CD8-positive, alpha-beta memory T cell (primary cell): ENCODE measurements around the gene ANKRD44. TPM values are rescaled to one million over a fixed set of nuclear protein-coding genes. Genes with fewer than 3 reads are reported as not detected.
A peak's percentile ranks its signal among the peaks of the same experiment; 100 is the strongest.

Source experiments
- CTCF ChIA-PET: fragments of 350-600 bp; sonication (Branson Sonifier 250); formaldehyde crosslinking; loops from one replicate; lab custom pipeline; 2021; ENCODE audit warnings: antibody characterized with exemption; lab: Charles Lee
- POLR2A ChIA-PET: fragments of 350-600 bp; sonication (Branson Sonifier 250); formaldehyde crosslinking; loops from one replicate; lab custom pipeline; 2021; ENCODE audit warnings: antibody characterized with exemption; lab: Charles Lee
- DNase-seq, 5 donors: peaks; one replicate each; pipeline versions ENCODE4 v3.0.0 to v3.0.0-alpha.2; 2020 to 2022; ENCODE audit warnings: mixed read lengths in 1 of 5
- H3K27ac ChIP-seq: one replicate; pipeline ENCODE4 v1.7.0; 2013; ENCODE audit warnings: low read depth, mild to moderate bottlenecking, low read length, moderate library complexity
- H3K27me3 ChIP-seq: 2 replicates; pipeline ENCODE4 v1.7.0; 2013; ENCODE audit warnings: low read length, mild to moderate bottlenecking; ENCODE audit not compliant: insufficient read depth, poor library complexity, severe bottlenecking
- H3K36me3 ChIP-seq: 2 replicates; pipeline ENCODE4 v1.7.0; 2013; ENCODE audit warnings: mild to moderate bottlenecking, low read length, moderate library complexity; ENCODE audit not compliant: insufficient read depth
- H3K4me1 ChIP-seq: 2 replicates; pipeline ENCODE4 v1.7.0; 2013; ENCODE audit warnings: mild to moderate bottlenecking, low read length, moderate library complexity; ENCODE audit not compliant: insufficient read depth
- H3K4me3 ChIP-seq: 2 replicates; pipeline ENCODE4 v1.7.0; 2013; ENCODE audit warnings: mild to moderate bottlenecking, low read length
- H3K9me3 ChIP-seq: 2 replicates; pipeline ENCODE4 v1.7.0; 2013; ENCODE audit warnings: mild to moderate bottlenecking, low read length
- H3K27ac Mint-ChIP-seq, 8 donors: one replicate each; pipeline ENCODE4 v1.8.0; 2020 to 2021; ENCODE audit warnings: mixed read lengths in 8 of 8, mild to moderate bottlenecking in 6 of 8, inconsistent platforms in 3 of 8, moderate library complexity in 3 of 8
- H3K27me3 Mint-ChIP-seq, 2 donors: one replicate each; pipeline ENCODE4 v1.8.0; 2020 to 2021; ENCODE audit warnings: mixed read lengths in 2 of 2, mild to moderate bottlenecking in 1 of 2, moderate library complexity in 1 of 2
- H3K36me3 Mint-ChIP-seq, 3 donors: one replicate each; pipeline ENCODE4 v1.8.0; 2020 to 2021; ENCODE audit warnings: mixed read lengths in 3 of 3, inconsistent platforms in 1 of 3, mild to moderate bottlenecking in 1 of 3
- H3K4me1 Mint-ChIP-seq, 3 donors: one replicate each; pipeline ENCODE4 v1.8.0; 2020 to 2021; ENCODE audit warnings: mixed read lengths in 3 of 3, inconsistent platforms in 1 of 3, mild to moderate bottlenecking in 1 of 3
- H3K4me3 Mint-ChIP-seq, 7 donors: one replicate each; pipeline ENCODE4 v1.8.0; 2020 to 2021; ENCODE audit warnings: mixed read lengths in 7 of 7, mild to moderate bottlenecking in 6 of 7, moderate library complexity in 4 of 7, inconsistent platforms in 2 of 7
- H3K9me3 Mint-ChIP-seq, 5 donors: one replicate each; pipeline ENCODE4 v1.8.0; 2020 to 2022; ENCODE audit warnings: mixed read lengths in 5 of 5, mild to moderate bottlenecking in 3 of 5, moderate library complexity in 2 of 5, inconsistent platforms in 1 of 5
- polyA plus RNA-seq: library from polyadenylated mRNA; unstranded; fragments of 300-500 nt; fragmentation: Illumina TruSeq; gene quantifications from one replicate; pipeline ENCODE4 v1.2.3, GENCODE V29; 2021
- total RNA-seq, 2 experiments: library from RNA; stranded (reverse); gene quantifications; one replicate each; pipeline ENCODE4 v1.2.3, GENCODE V29; 2021

The ANKRD44 gene
- total and polyA plus RNA-seq, 3 experiments from 2014 or later: 90.1 to 150 (median 142) TPM

DNA sequence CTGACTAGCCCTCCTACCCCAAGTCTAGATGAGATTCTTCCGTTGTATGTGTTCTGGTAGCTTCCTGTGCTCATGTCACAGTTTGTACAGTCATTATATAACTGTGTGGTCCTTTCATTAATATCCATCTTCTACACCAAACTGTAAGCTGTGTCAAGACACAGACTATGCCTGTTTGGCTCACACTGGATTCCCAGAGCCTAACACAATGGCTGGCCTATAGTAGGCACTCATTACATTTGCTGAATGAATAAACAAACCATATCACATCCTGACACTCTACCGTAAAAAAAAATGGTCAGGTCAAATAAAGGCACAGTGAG, 72.6 kb downstream of the ANKRD44 start:
- peaks cover 0 to 9% (median 5%) of the 10 kb centered on the region in 3 donors for H3K36me3 Mint-ChIP-seq
- no peaks in the 10 kb centered on the region for H3K27me3 Mint-ChIP-seq
- no peaks in the 10 kb centered on the region for H3K27me3 ChIP-seq
- H3K4me1 ChIP-seq: peaks cover 95% of the 10 kb centered on the region
- CTCF ChIA-PET: interaction anchor here (0.6 to 2.8 kb wide), 11 partner anchors 10 to 73 kb away, joined by 3 to 13 read pairs (median 5); partner anchors contain the start of gene ANKRD44
- no peaks in the 10 kb centered on the region for H3K36me3 ChIP-seq
- peaks cover 83 to 98% (median 93%) of the 10 kb centered on the region in 3 donors for H3K4me1 Mint-ChIP-seq
- H3K27ac Mint-ChIP-seq: peak overlapping the region; percentile 74 to 99 (median 94)
- no peak overlapping the region for H3K27ac ChIP-seq
- H3K4me3 ChIP-seq: peak overlapping the region; percentile 11
- H3K4me3 Mint-ChIP-seq: peak overlapping the region; percentile 45 to 83 (median 77)
- no peaks in the 10 kb centered on the region for H3K9me3 Mint-ChIP-seq
- peak in 2 of 5 donors; percentile 30 to 34 for DNase-seq
- H3K9me3 ChIP-seq: no peaks in the 10 kb centered on the region
- POLR2A ChIA-PET: interaction anchor here (0.6 to 2.4 kb wide), 9 partner anchors 13 to 105 kb away, joined by 3 to 13 read pairs (median 4); partner anchors contain the start of gene ANKRD44

DNA sequence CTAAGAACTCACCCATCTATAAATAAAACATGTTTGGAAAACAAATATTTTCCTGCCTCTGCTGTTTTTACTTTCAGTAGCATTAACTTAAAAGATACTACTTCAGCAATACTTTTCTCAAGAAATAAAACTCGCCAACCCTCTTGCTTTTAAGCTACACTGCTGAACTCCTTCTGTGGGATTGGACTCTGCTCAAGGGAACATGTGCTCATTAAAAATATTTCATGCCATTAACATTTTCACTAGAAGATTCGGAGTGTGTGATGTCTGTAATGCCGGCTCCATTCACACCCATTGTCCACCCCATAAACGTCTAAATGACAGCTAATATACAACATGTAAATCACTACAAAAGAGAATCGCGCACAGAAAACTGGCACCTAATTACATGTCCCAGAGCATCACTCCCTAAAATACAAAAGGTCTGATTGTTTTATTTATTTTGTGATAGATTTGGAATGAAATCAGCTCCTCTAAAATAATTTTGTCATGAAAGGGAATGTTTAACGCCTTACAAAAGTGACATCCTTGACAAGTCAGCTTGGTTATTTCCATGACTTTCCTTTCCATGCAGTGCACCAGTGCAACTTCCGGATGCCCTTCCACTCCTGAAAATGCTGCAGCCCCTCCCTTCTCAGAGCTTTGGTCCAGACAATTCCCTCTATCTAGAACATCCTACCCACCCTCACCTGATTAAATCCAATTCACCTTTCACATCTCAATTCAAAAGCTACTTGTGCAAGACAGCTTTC, 73.1 kb downstream of the ANKRD44 start:
- peaks cover 0 to 7% (median 3%) of the 10 kb centered on the region in 3 donors for H3K36me3 Mint-ChIP-seq
- Histone ChIP-seq H3K9me3 (no peaks in the 10 kb centered on the region), H3K36me3 (no peaks in the 10 kb centered on the region), H3K4me3 (peak overlapping the region; percentile 11), H3K4me1 (peaks cover 95% of the 10 kb centered on the region), H3K27ac (no peak overlapping the region), H3K27me3 (no peaks in the 10 kb centered on the region)
- no peak for DNase-seq
- CTCF ChIA-PET: interaction anchor here (0.6 to 2.8 kb wide), 12 partner anchors 10 to 74 kb away, joined by 3 to 13 read pairs (median 4); partner anchors contain the start of gene ANKRD44
- H3K9me3 Mint-ChIP-seq: no peaks in the 10 kb centered on the region
- no peaks in the 10 kb centered on the region for H3K27me3 Mint-ChIP-seq
- H3K27ac Mint-ChIP-seq: peak overlapping the region; percentile 74 to 99 (median 94)
- H3K4me1 Mint-ChIP-seq: peaks cover 84 to 98% (median 93%) of the 10 kb centered on the region in 3 donors
- H3K4me3 Mint-ChIP-seq: peak overlapping the region; percentile 66 to 83 (median 77)
- POLR2A ChIA-PET: interaction anchor here (0.6 to 2.4 kb wide), 11 partner anchors 14 to 105 kb away, joined by 3 to 13 read pairs (median 4); partner anchors contain the start of gene ANKRD44

DNA sequence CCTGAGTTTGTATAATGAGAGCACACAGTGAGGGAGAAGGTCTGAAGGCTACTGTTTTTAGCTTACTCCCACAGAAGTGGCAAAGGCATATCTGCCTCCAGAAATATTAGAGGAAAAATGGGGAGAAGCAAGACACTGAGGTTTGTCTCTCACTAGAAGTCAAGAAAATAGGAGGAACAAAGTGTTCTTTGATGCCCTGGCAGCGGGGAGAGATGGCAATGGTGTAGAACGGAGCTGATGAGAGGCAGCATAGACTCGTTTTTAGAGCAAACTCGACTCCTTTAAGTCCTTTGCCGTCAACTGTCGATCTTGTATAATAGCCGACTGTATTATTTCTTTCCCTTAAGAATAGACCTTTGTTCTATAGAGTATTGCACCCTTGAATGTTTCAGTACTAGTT, 73.8 kb downstream of the ANKRD44 start:
- ChIA-PET CTCF (interaction anchor here (1.0 to 2.8 kb wide), 7 partner anchors 12 to 75 kb away, joined by 3 to 13 read pairs (median 6); partner anchors contain the start of gene ANKRD44), POLR2A (interaction anchor here (0.6 to 2.4 kb wide), 6 partner anchors 14 to 71 kb away, joined by 3 to 13 read pairs (median 4); no protein-coding TSS in a partner anchor)
- peaks cover 96% of the 10 kb centered on the region for H3K4me1 ChIP-seq
- no peaks in the 10 kb centered on the region for H3K9me3 ChIP-seq
- Mint-ChIP-seq H3K4me3 (peak overlapping the region; percentile 45 to 83 (median 77)), H3K27ac (peak overlapping the region; percentile 74 to 99 (median 94)), H3K27me3 (no peaks in the 10 kb centered on the region), H3K9me3 (no peaks in the 10 kb centered on the region), H3K36me3 (peaks cover 0 to 6% (median 2%) of the 10 kb centered on the region in 3 donors), H3K4me1 (peaks cover 87 to 99% (median 96%) of the 10 kb centered on the region in 3 donors)
- no peak overlapping the region for H3K27ac ChIP-seq
- peak overlapping the region; percentile 11 for H3K4me3 ChIP-seq
- no peaks in the 10 kb centered on the region for H3K36me3 ChIP-seq
- no peaks in the 10 kb centered on the region for H3K27me3 ChIP-seq
- DNase-seq: no peak

DNA sequence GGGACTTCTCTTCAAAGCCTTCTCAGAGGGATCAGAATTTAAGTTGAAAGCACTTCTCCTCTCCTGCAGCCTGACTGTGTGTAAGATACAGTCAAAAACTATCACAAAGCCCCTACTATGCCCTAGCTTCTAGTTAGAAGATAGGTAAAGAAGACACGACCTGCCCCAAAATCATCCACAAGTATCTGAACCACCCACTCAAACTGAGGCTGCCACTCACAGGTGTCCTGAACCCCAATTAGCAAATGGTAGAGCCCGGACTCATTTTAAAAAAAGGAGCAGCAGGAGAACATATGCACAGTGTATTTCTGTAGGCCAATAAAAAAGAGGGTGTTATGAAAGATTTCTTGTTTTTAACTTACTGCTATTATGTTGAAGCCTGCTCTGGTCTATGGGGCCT, 74.4 kb downstream of the ANKRD44 start:
- Histone ChIP-seq H3K4me1 (peaks cover 96% of the 10 kb centered on the region), H3K4me3 (no peak overlapping the region), H3K36me3 (no peaks in the 10 kb centered on the region), H3K27ac (no peak overlapping the region), H3K27me3 (no peaks in the 10 kb centered on the region), H3K9me3 (no peaks in the 10 kb centered on the region)
- peaks cover 90 to 99% (median 96%) of the 10 kb centered on the region in 3 donors for H3K4me1 Mint-ChIP-seq
- H3K27ac Mint-ChIP-seq: peak overlapping the region; percentile 74 to 99 (median 94)
- POLR2A ChIA-PET: interaction anchor here (1.2 to 2.4 kb wide), 2 partner anchors 17 to 38 kb away, joined by 13 to 16 read pairs; no protein-coding TSS in a partner anchor
- DNase-seq: no peak
- CTCF ChIA-PET: interaction anchor here (1.0 to 2.8 kb wide), 6 partner anchors 20 to 73 kb away, joined by 3 to 13 read pairs (median 6); partner anchors contain the start of gene ANKRD44
- H3K4me3 Mint-ChIP-seq: peak overlapping the region; percentile 10 to 83 (median 77)
- H3K36me3 Mint-ChIP-seq: peaks cover 0 to 6% (median 2%) of the 10 kb centered on the region in 3 donors
- H3K9me3 Mint-ChIP-seq: no peaks in the 10 kb centered on the region
- H3K27me3 Mint-ChIP-seq: no peaks in the 10 kb centered on the region

DNA sequence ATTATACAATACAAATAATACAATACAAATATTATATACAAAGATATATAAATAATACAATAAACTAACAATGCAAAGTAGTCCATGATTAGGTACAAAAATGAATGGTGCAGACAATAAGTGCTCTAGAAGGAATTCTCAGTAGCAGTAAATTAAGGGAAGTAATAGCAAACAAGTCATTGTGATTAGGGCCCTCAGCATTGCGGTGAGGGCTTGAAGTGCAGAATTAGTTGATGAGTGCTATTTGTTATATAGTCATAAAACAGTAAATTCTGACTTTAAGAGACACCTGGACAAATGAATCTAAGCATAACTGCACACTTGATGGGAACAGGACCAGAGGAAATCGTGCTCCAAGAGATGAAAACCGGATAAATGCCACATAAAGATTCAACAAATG, 74.9 kb downstream of the ANKRD44 start:
- no peak for DNase-seq
- H3K4me1 ChIP-seq: peaks cover 96% of the 10 kb centered on the region
- Mint-ChIP-seq H3K4me1 (peaks cover 90 to 99% (median 96%) of the 10 kb centered on the region in 3 donors), H3K4me3 (peak overlapping the region; percentile 10 to 83 (median 77)), H3K27ac (peak overlapping the region; percentile 74 to 99 (median 94)), H3K9me3 (no peaks in the 10 kb centered on the region), H3K36me3 (peaks cover 0 to 6% (median 2%) of the 10 kb centered on the region in 3 donors), H3K27me3 (no peaks in the 10 kb centered on the region)
- no peak overlapping the region for H3K27ac ChIP-seq
- no peaks in the 10 kb centered on the region for H3K27me3 ChIP-seq
- CTCF ChIA-PET: interaction anchor here (1.2 to 1.5 kb wide), 2 partner anchors 16 to 27 kb away, joined by 3 to 4 read pairs; no protein-coding TSS in a partner anchor
- H3K9me3 ChIP-seq: no peaks in the 10 kb centered on the region
- H3K36me3 ChIP-seq: no peaks in the 10 kb centered on the region
- no peak overlapping the region for H3K4me3 ChIP-seq
- POLR2A ChIA-PET: interaction anchor here (1.2 kb wide), 1 partner anchor 16 kb away, joined by 16 read pairs; no protein-coding TSS in a partner anchor

DNA sequence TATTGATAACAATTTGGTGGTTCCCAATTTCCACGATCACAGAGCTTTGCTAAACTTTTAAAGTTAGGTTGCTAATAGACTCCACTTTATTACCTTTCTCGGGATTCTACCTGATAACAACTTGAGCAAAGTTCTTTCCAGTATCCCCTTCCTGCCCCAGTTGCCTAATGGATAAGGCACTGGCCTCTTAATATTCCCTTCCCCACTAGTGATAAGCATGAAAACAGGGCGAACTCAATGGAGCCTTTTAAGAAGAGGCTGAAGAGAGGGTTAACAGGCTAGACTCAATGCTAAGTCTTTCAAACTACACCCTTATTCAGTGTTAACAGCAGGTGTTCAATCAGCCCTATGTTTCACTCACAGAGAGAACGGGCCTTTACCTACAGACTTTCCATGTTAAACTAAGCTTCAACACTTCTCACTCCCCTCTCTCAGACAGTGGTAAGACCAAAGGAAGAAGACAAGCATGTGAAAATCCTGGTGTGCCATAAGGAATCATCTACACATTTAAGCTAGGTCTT, 75.8 kb downstream of the ANKRD44 start:
- Mint-ChIP-seq H3K36me3 (peaks cover 0 to 9% (median 5%) of the 10 kb centered on the region in 3 donors), H3K4me3 (peak overlapping the region in 5 of 7 donors; percentile 24 to 71 (median 49))
- no peak for DNase-seq

DNA sequence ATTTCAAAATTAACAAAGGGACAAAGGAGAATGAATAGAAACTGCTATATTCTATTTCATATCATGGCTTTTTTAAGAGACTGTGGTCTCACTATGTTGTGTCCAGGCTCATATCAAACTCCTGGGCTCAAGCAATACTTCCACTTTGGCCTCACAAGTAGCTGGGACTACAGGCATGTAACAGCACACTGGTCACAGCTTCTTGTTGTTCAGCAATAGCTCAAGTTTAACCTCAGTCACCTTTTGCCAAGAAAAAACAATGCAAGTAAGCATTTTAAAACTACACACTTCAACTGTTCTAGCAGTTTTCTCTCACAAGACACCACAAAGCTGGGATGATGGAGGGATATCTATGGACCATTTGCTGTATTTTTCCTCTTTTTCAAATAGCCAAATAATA, 77.1 kb downstream of the ANKRD44 start:
- Histone ChIP-seq H3K36me3 (no peaks in the 10 kb centered on the region), H3K27ac (no peak overlapping the region), H3K4me3 (no peak overlapping the region), H3K27me3 (no peaks in the 10 kb centered on the region), H3K9me3 (no peaks in the 10 kb centered on the region), H3K4me1 (peaks cover 96% of the 10 kb centered on the region)
- ChIA-PET POLR2A (interaction anchor here (1.8 kb wide), 1 partner anchor 35 kb away, joined by 6 read pairs; no protein-coding TSS in a partner anchor), CTCF (interaction anchor here (0.6 kb wide), 1 partner anchor 22 kb away, joined by 3 read pairs; no protein-coding TSS in a partner anchor)
- no peaks in the 10 kb centered on the region for H3K9me3 Mint-ChIP-seq
- H3K4me1 Mint-ChIP-seq: peaks cover 91 to 100% (median 99%) of the 10 kb centered on the region in 3 donors
- peaks cover 0 to 10% (median 5%) of the 10 kb centered on the region in 3 donors for H3K36me3 Mint-ChIP-seq
- no peak for DNase-seq
- H3K27ac Mint-ChIP-seq: peak overlapping the region in 6 of 8 donors; percentile 43 to 81 (median 71)
- H3K27me3 Mint-ChIP-seq: no peaks in the 10 kb centered on the region
- peak overlapping the region in 3 of 7 donors; percentile 4 to 51 (median 19) for H3K4me3 Mint-ChIP-seq

More for the DNA sequence above, 75.8 kb downstream of the ANKRD44 start:
- H3K4me1 ChIP-seq: peaks cover 97% of the 10 kb centered on the region
- H3K9me3 Mint-ChIP-seq: no peaks in the 10 kb centered on the region
- CTCF ChIA-PET: interaction anchor here (0.7 to 1.5 kb wide), 6 partner anchors 11 to 26 kb away, joined by 3 to 5 read pairs (median 3); no protein-coding TSS in a partner anchor
- no peaks in the 10 kb centered on the region for H3K27me3 ChIP-seq
- H3K27ac Mint-ChIP-seq: peak overlapping the region; percentile 81 to 94 (median 88)
- POLR2A ChIA-PET: interaction anchor here (0.5 to 1.2 kb wide), 5 partner anchors 11 to 58 kb away, joined by 3 to 16 read pairs (median 7); no protein-coding TSS in a partner anchor
- no peaks in the 10 kb centered on the region for H3K27me3 Mint-ChIP-seq
- H3K4me1 Mint-ChIP-seq: peaks cover 92 to 100% (median 98%) of the 10 kb centered on the region in 3 donors
- no peak overlapping the region for H3K4me3 ChIP-seq
- no peak overlapping the region for H3K27ac ChIP-seq
- no peaks in the 10 kb centered on the region for H3K9me3 ChIP-seq
- H3K36me3 ChIP-seq: no peaks in the 10 kb centered on the region
